NCI-H1092 treated with DMSO at 0.1 percent for 48 hours (cell line): Measurements from ENCODE around the gene CNIH1.
"Not testable (repeated sequence)": the region's sequence is repeated elsewhere in the genome, so short reads cannot be mapped to it uniquely, and the experiment has no call there.

ENCODE experiments used
- DNase-seq: peaks from one replicate; lab custom pipeline; 2025; lab: John Stamatoyannopoulos, UW

CNIH1 gene

GRCh38 chr14:54380558-54380957 lies 60.6 kb downstream of the CNIH1 start:
- not testable (repeated sequence) for DNase-seq

- not testable (repeated sequence) for DNase-seq
Observed at GRCh38 chr14:54378893-54379292, 62.3 kb downstream of the CNIH1 start.

- no peak for DNase-seq
Observed at GRCh38 chr14:54377501-54377900, 63.7 kb downstream of the CNIH1 start.

- DNase-seq, result no peak
Observed at GRCh38 chr14:54374117-54374884, 66.9 kb downstream of the CNIH1 start.
